ENCODE data around the gene TRIP6. TPM values are rescaled to one million over a fixed set of nuclear protein-coding genes. Genes with fewer than 3 reads are reported as not detected.
"Not testable (repeated sequence)": the region's sequence is repeated elsewhere in the genome, so short reads cannot be mapped to it uniquely, and the experiment has no call there.

Gene TRIP6
- total RNA-seq, 1 donor from 2014 or later, result 112 TPM

- H3K4me3 ChIP-seq (ENCODE audit: low read depth, low read length), result no peak overlapping the region
- no peak for DNase-seq (ENCODE audit: low read depth)
- TF ChIP-seq CTCF (conservative IDR thresholded peaks at IDR 0.05; ENCODE audit: low read depth, low read length), result no peak
These were observed 35.5 kb downstream of the TRIP6 start for GRCh38 chr7:100902638-100903037.

GRCh38 chr7:100908512-100908911 is 41.3 kb downstream of the TRIP6 start:
- TF ChIP-seq CTCF (conservative IDR thresholded peaks at IDR 0.05; ENCODE audit: low read depth, low read length), result no peak
- no peak for DNase-seq (ENCODE audit: low read depth)
- H3K4me3 ChIP-seq (ENCODE audit: low read depth, low read length), result no peak overlapping the region

GRCh38 chr7:100910443-100910842 is 43.3 kb downstream of the TRIP6 start:
- DNase-seq (ENCODE audit: low read depth); H3K4me3 ChIP-seq (ENCODE audit: low read depth, low read length): not testable (repeated sequence)

GRCh38 chr7:100911484-100911883 is 44.3 kb downstream of the TRIP6 start:
- no peak overlapping the region for H3K4me3 ChIP-seq (ENCODE audit: low read depth, low read length)
- TF ChIP-seq CTCF (conservative IDR thresholded peaks at IDR 0.05; ENCODE audit: low read depth, low read length), result no peak
- no peak for DNase-seq (ENCODE audit: low read depth)

- DNase-seq (ENCODE audit: low read depth), result no peak
- no peak for TF ChIP-seq CTCF (conservative IDR thresholded peaks at IDR 0.05; ENCODE audit: low read depth, low read length)
- H3K4me3 ChIP-seq (ENCODE audit: low read depth, low read length), result no peak overlapping the region
These were observed 47.2 kb downstream of the TRIP6 start for GRCh38 chr7:100914208-100914878.

GRCh38 chr7:100914879-100915447 is 47.8 kb downstream of the TRIP6 start:
- no peak for TF ChIP-seq CTCF (conservative IDR thresholded peaks at IDR 0.05; ENCODE audit: low read depth, low read length)
- no peak overlapping the region for H3K4me3 ChIP-seq (ENCODE audit: low read depth, low read length)
- DNase-seq (ENCODE audit: low read depth), result peak; percentile 43

- not testable (repeated sequence) for DNase-seq (ENCODE audit: low read depth); H3K4me3 ChIP-seq (ENCODE audit: low read depth, low read length)
These were observed 52.1 kb downstream of the TRIP6 start for GRCh38 chr7:100919335-100919734.

- not testable (repeated sequence) for H3K4me3 ChIP-seq (ENCODE audit: low read depth, low read length); DNase-seq (ENCODE audit: low read depth)
These were observed 52.7 kb downstream of the TRIP6 start for GRCh38 chr7:100919779-100920437.

Data from epithelial cell of proximal tubule (primary cell).